CD4-positive, alpha-beta T cell treated with Interleukin-10 for 1 hour (primary cell): Measurements from ENCODE around the gene ADK.
"Not testable (repeated sequence)": the region's sequence is repeated elsewhere in the genome, so short reads cannot be mapped to it uniquely, and the experiment has no call there.

Experiments
- DNase-seq: peaks from one replicate; pipeline ENCODE4 v3.0.0-alpha.2; 2020

Gene ADK

DNA sequence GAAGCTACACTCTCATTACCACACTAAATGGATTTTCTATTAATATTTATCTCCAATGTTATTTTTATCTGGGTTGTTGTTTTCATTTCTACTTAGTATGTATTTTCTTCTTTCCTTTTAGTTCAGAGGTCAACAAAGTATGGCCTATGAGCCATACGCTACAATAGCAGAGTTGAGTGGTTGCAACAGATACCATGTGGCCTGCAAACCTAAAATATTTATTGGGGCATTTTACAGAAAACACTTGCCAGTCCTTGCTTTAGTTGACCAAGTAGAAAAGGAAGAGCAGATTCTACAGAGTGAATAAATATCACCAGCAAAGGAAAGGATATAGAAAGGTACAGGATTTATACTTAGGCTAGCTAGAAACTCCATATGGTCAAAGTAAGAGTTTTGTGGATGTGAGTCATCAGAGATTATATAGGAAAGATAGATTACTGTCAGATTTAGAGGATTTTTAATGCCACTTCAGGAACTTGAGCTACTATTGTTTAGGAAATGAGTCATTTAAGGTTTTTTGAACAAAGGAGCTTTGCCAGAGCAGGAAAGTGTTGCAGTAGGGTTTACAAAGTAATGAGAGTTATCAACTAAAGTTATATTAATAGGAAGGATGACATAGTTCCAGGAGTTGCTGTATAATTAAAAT lies 352.1 kb downstream of the ADK start:
- no peak for DNase-seq

DNA sequence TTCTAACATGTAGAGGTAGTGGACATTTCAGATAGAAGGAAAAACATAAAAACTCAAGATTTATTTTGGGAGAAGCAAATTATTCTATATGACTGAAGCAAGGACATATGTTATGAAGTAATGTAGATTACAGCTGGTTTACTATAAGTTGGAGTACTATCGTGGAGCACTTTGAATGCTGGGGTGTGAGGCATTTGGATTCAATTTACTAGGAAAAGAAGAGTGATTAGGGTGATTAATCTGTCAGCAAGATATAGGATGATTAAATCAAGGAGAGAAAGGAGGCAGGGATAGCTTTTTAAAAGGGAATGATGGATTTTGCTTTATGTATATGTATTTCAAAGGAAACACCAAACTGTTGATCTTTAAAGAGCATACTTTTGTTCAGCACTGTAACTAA lies 356.9 kb downstream of the ADK start:
- no peak for DNase-seq

DNA sequence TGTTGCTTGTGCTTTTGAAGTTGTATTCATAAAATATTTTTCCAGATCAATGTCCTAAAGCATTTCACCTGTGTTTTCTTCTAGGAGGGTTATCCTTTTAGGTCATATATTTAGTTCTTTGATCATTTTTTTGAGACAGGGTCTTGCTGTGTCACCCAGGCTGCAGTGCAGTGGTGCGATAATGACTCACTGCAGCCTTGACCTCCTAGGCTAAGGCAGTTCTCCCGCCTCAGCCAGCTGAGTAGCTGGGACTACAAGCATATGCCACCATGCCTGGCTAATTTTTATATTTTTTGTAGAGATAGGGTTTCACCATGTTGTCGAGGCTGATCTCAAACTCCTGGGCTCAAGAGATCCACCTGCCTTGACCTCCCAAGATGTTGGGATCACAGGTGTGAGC lies 359.6 kb downstream of the ADK start:
- DNase-seq, result no peak

DNA sequence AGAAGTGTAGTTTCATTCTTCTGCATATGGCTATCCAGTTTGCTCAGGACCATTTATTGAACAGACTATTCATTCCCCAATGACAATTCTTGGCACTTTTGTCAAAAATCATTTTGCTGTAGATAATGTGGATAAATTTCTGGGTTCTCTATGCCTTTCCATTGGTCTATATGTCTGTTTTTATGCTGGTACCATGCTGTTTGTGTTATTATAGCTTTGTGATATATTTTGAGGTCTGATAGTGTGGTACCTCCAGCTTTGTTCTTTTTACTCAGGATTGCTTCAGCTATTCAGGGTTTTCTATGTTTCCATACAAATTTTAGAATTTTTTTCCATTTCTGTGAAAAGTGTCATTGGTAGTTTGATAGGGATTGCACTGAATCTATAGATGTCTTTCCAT lies 360.0 kb downstream of the ADK start:
- no peak for DNase-seq

DNA sequence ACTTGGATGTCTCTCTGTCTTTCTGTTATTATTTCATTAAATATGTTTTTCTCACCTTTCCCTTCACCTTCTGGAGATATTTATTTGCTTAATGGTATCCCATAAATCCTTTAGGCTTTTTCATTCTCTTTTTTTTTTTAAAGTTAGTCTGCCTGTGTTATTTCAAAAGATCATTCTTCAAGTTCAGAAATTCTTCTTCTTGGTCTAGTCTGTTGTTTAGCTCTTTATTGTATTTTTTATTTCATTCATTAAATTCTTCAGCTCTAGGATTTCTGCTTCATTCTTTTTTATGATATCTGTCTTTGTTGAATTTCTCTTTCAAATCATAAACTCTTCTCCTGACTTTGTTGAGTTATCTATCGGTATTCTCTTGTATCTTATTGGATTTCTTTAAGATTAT lies 363.3 kb downstream of the ADK start:
- DNase-seq, result no peak

DNA sequence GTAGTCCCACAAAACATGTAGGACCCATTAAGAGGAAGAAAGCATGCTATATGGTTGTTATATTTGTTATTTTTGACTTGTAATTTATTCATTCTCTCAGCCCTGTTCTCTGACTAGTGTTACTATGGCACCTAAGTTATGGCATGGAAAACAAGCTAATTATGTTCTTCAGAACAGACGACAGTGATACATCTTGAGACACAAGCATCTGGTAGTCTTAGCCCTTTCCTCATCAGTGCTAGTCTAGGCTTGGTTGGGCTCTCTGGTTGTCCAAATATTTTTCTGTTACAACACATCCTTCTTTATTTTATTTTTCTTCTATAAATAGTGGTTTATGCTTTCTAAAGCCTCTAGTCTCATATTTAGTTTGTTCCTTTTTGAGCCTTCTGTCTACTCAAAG lies 367.0 kb downstream of the ADK start:
- no peak for DNase-seq

DNA sequence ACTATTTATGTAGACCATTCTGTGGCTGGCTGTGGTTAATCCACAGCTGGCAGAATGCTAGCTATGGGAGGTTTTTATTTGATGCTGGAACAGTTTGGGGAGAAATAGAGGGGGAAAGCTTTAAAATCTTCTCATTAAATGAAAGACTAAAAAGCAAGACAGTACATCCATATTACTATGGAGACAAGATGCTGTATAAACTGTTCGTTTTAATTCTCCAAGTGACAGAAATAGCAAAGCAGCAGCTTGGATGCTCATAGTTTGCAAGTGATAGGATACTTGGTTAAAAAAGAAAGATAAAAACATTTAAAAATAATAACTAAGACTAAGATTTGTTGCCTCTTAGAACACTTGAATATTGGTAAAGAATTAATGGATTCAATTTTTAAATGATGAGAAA lies 370.5 kb downstream of the ADK start:
- DNase-seq, result no peak

DNA sequence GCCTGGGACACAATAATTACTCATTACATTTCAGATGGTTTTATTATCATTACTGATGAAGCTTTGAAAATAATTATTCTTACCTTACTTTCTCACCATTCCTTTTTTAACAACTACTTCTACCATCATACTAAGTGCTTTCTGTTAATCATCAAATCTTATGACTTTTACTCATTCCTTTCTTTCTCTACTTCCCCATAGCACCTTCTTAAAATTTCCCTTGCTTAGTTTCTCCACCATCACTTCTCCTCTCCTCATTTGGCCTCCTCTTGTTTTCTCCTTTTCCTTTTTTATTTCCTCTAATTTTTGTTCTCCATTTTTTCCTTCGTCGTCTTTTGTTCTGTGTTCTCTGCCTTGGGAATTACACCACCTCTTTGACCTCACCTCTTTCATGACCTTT lies 372.2 kb downstream of the ADK start:
- DNase-seq, result no peak

DNA sequence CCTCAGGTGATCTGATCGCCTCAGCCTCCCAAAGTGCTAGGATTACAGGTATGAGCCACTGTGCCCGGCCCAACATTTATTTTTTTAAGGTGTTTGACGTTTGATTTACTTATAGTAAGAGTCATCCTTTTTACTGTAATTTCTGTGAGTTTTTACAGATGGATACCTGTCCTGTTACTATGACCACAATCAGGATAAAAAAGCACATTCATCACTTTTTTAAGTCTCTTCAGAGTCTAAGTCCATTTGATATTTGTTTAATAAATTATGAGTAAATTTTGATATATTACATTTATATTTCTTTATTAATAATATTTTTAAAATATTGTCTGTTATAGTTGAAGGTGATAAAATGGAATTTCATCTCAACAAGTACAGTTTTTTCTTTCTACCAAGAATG lies 374.9 kb downstream of the ADK start:
- no peak for DNase-seq

DNA sequence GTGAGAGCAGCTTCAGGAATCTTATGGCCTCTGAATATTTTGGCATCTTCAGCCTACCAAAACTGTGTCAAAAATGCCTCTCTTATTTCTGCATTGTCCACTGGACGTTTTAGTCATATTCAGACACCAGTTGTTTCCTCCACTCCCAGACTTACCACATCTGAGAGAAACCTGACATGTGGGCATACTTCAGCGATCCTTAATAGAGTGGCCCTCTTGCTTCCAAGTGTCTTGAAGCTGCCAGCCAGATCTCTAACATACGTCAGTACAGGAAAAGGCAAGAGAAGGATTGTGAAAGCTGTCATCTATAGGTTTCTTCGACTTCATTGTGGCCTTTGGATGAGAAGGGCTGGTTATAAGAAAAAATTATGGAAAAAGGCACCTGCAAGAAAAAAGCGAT lies 376.6 kb downstream of the ADK start:
- not testable (repeated sequence) for DNase-seq

DNA sequence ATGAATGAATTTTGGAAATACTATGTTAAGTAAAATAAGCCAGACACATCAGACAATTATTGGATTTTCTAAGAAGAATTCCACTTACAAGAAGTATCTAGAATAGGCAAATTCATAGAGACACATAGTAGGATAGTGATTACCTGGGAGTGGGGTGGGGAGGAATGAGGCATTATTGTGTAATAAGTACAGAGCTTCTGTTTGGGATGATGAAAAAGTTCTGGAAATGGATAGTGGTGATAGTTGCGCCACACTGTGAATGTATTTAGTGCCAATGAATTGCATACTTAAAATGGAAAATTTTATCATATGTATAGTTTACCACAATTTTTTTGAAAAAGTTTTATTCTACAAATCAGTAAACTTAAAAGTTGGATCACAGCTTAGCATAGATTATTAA lies 378.2 kb downstream of the ADK start:
- no peak for DNase-seq

DNA sequence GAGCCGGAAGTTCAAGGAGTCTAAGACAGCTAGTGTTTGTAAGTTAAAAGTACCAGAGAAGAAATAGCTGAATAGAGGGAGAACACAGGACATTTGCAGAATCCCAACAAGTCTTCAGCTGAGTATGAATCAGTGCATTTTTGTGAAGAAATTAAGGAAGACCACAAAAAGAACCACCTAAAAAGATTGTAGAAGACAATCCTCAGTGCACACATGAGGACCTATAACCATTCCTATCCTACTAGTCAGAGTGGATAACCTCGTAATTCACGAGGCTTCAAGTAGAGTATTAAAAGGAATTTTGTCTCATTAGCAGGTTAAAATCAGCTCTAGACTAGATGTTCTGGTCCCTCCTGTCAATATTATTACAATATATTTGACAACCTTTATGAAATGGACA lies 380.0 kb downstream of the ADK start:
- no peak for DNase-seq

DNA sequence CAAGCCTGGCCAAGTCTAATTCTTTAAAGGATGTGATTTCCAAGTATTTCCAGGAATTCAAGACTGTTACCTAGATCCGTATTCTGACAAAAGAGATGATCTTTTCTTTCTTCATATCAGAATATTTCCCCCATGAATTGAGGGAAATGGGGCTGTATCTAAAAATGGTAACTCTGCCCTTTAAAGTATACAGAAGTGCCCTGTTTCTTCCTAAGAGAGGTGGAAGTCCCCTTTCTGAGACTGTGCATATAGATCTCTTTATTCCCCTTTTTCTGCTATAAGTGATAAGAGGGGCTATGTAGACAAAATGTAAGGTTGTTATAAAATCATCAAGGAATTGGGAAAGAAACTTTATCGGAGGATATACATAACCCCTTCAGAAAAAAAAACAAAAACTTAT lies 388.3 kb downstream of the ADK start:
- no peak for DNase-seq

DNA sequence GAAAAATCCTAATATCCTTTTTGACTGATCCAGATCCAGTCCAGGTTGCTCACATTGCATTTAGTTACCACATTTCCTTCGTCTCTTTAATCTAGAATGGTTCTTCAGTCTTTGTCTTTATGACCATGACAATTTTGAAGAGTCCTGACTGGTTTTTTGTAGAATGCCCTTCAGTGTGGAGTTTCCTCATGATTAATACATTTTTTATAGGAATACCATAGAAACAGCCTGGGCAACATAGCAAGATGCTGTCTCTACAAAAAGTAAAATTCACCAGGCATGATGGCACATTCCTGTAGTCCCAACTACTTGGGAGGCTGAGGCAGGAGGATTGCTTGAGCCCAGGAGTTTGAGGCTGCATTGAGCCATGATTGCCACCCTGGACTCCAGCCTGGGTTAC lies 390.4 kb downstream of the ADK start:
- DNase-seq, result no peak

DNA sequence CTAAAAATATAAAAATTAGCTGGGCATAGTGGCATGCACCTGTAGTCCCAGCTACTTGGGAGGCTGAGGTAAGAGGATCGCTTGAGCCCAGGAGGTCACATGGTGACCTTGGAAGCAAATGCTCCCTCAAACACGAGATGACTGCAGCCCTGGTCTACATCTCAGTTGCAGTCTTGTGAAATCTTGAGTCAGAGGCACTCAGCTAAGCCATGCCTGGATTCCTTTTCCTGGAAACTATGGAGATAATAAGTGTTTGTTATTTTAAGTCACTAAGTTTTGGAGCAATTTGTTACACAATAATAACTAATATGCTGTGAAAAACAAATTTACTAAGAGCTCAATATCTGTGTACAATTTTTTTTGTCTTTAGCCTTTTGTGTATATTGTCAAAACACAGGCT lies 391.1 kb downstream of the ADK start:
- no peak for DNase-seq

DNA sequence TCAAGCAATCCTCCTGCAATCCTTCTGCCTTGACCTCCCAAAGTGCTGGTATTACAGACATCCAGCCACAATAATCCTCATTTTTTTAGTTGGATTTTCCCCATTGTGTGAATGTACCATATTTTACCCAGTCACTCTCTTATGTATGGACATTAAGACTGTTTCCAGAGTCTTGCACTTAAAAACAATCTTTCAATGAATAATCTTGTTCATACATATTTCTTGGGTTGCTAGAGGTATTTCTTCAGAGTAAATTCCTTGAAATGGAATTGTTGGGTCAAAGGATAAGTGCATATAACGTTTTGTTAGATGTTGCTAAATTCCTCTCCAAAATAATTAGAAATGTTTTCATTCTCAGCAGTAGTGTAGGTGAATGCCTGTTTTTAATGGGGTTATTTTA lies 392.3 kb downstream of the ADK start:
- no peak for DNase-seq

DNA sequence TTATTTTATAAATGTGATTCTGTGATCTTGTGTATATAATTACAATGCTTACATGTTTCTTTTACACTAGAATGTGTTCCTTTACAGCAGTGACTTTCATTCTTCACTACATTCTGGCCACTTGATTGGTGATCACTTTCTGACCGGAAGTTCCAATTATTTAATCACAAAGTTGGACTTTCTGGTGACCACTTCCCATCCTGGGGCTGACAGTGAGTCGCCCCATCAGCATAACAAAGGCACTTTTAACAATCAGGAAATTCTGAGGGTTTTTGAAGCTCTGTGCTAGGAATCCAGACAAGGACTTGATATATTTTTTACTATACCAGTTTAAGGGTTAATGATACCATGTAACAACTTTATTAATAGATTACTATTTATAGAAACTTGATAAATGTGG lies 393.1 kb downstream of the ADK start:
- no peak for DNase-seq

DNA sequence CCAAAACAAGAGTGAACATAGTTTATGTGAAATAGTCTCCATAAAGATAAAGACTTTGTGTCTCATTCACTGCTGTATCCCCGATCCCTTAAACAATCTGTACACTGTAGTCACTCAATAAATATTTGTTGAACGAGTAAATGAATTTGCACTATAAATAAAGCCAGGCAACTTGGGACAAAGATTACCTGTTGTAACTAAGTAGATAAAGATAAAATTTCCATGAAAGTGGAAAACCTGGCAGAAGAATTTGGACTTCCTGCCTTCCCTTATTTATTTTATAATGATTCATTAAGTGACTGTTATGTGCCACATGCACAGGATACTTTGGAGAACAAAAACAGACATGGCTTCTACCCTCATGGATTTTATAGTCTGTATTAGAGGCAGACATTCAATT lies 397.7 kb downstream of the ADK start:
- DNase-seq, result no peak

DNA sequence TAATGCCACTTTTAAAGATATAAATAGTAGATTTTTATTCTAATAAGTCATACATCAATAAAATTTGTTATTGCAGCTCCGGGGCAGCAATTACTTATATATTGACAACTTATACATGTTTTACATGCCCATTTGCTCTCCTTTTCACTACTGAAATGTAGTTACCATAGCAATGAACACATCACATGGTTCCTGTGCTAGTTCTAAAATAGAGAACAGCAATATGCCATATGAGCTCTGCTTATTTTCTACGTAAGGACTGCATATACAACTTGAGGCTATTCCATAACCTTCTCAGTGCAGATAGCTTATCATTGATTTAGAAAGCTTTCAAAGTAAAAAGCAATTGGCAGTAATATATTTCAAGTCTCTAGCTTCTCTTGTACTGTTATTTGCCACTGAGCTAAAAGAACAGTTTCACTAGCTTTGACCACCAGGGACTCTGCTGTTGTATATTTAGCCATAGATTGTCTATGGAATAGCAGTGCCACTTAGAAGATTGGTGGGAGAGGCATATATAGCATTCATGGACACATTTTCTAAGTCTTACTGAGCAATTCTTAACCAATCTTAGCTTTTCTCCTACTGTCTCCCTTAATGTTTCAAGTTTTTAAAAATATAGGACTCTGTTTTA lies 405.2 kb downstream of the ADK start:
- no peak for DNase-seq

DNA sequence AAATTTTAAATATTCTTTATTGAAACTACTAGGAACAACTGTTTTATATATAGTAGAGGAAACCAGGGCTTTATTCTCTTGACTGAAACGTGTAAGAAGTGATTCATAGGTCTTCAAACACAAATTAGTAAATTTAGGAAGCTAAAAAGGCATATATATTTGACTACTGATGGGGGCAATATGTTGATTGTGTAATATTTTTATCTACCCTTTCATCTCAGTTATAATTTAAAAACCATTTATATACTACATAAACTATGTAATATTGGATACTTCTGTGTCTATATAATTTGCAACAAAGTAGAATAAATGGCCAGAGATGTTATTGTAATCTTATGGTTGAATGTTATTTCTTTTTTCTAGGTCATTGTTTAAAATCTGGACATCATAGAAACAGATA lies 406.1 kb downstream of the ADK start:
- DNase-seq, result no peak

DNA sequence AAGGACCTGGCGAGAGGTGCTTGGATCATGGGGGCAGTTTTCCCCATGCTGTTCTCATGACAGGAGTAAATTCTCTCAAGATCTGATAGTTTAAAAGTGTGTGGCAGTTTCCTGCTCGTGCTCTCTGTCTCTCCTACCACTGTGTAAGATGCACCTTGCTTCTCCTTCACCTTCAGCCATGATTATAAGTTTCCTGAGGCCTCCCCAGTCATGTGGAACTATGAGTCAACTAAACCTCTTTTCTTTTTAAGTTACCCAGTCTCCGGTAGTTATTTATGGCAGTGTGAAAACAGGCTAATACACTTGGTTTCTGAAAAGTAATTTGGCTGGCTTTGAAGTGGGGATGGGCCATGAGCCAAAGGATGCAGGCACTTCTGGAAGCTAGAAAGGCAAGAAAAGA lies 407.4 kb downstream of the ADK start:
- DNase-seq, result no peak

DNA sequence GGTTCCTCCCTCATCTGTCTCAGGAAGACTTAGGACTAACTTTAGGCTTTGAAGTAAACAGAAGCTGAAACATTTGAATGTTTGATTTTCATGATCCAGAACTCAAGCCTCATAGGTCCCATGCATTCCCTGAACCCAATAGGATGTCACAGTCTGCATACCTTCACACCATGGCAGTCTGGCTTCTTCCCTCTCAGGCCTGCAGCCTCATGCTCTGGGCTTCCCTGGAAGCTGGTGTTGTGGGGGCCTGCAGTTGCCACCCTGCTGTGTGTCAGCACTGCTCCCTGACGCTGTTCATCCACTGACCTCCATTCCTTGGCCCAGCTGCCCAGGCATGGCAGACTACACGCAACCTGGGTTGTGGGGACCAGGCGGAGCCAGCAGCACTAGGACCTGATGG lies 407.9 kb downstream of the ADK start:
- no peak for DNase-seq

DNA sequence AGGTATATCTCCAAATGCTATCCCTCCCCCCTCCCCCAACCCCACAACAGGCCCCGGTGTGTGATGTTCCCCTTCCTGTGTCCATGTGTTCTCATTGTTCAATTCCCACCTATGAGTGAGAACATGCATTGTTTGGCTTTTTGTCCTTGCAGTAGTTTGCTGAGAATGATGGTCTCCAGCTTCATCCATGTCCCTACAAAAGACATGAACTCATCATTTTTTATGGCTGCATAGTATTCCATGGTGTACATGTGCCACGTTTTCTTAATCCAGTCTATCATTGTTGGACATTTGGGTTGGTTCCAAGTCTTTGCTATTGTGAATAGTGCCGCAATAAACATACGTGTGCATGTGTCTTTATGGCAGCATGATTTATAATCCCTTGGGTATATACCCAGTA lies 417.9 kb downstream of the ADK start:
- not testable (repeated sequence) for DNase-seq

DNA sequence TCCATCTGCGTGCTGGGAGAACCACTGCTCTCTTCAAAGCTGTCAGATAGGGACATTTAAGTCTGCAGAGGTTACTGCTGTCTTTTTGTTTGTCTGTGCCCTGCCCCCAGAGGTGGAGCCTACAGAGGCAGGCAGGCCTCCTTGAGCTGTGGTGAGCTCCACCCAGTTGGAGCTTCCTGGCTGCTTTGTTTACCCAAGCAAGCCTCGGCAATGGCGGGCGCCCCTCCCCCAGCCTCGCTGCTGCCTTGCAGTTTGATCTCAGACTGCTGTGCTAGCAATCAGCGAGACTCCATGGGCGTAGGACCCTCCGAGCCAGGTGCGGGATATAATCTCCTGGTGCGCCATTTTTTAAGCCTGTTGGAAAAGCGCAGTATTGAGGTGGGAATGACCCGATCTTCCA lies 422.5 kb downstream of the ADK start:
- not testable (repeated sequence) for DNase-seq

DNA sequence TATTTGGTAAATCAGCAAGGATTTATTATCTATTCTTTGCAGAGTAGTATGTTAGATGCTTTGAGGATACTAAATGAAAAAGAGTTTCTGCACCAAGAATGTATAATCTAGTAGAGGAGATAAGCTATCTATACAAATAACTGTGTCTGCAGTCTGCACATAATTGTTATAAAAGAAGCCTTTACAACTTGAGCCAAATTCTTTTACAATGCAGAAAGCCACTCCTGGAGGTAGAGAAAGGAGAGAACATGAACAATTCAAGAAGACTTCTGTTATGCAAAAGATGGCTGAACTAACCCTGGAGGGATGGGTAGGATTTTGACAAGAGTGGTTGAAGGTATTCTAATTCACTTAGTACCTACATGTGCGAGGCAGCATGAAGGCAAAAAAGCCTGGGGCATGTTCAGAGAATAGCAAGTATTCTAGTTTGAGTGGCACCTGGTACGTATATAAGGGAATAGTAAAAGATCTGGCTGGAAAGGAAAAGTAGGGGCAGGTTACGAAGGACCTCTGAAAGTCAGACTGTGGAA lies 424.2 kb downstream of the ADK start:
- no peak for DNase-seq
